GM12891 (cell line): ENCODE data around the gene FNTB.
A peak's percentile ranks its signal among the peaks of the same experiment; 100 is the strongest.

ENCODE experiments used
- DNase-seq: peaks from one replicate; pipeline ENCODE4 v3.0.0; 2011; ENCODE audit warnings: low spot score; ENCODE audit not compliant: insufficient read length
- FAIRE-seq: peaks from 2 replicates; lab custom pipeline; 2011; peaks lifted over from hg19 to GRCh38; lab: Jason Lieb, UNC
- PAX5 ChIP-seq: IDR thresholded peaks from 2 replicates; pipeline ENCODE4 v1.6.1; 2011; ENCODE audit warnings: low read length, moderate library complexity, mild to moderate bottlenecking; ENCODE audit not compliant: insufficient read depth, severe bottlenecking
- POLR2A ChIP-seq: IDR thresholded peaks from 2 replicates; pipeline ENCODE4 v1.6.1; 2011; ENCODE audit warnings: low read depth, low read length, control low read depth
- POLR2AphosphoS5 ChIP-seq: IDR thresholded peaks from 2 replicates; pipeline ENCODE4 v1.6.1; 2011; ENCODE audit warnings: low read depth, low read length, control low read depth
- POU2F2 ChIP-seq: IDR thresholded peaks from 2 replicates; pipeline ENCODE4 v1.6.1; 2011; ENCODE audit warnings: low read depth, mild to moderate bottlenecking, control low read depth, low read length, moderate library complexity
- SPI1 ChIP-seq: IDR thresholded peaks from 2 replicates; pipeline ENCODE4 v1.6.1; 2011; ENCODE audit warnings: low read depth, low read length, control low read depth
- TAF1 ChIP-seq: IDR thresholded peaks from 2 replicates; pipeline ENCODE4 v1.6.1; 2011; ENCODE audit warnings: low read depth, low read length, control low read depth

FNTB gene

GRCh38 chr14:64995291-64995690 is 8.6 kb downstream of the FNTB start:
- TF ChIP-seq POLR2A (no peak), TAF1 (no peak), POLR2AphosphoS5 (no peak), SPI1 (no peak), POU2F2 (no peak), PAX5 (no peak)
- FAIRE-seq (no peak), DNase-seq (no peak)

GRCh38 chr14:64997108-64997794 is 10.6 kb downstream of the FNTB start:
- TF ChIP-seq SPI1 (no peak), POLR2AphosphoS5 (no peak), TAF1 (no peak), PAX5 (no peak), POLR2A (no peak), POU2F2 (no peak)
- peak; percentile 63 for FAIRE-seq
- DNase-seq, result no peak

GRCh38 chr14:64998455-64998931 is 11.8 kb downstream of the FNTB start:
- peak; percentile 55 for FAIRE-seq
- TF ChIP-seq SPI1 (no peak), POU2F2 (no peak), TAF1 (no peak), POLR2A (no peak), PAX5 (no peak), POLR2AphosphoS5 (no peak)
- no peak for DNase-seq

DNA sequence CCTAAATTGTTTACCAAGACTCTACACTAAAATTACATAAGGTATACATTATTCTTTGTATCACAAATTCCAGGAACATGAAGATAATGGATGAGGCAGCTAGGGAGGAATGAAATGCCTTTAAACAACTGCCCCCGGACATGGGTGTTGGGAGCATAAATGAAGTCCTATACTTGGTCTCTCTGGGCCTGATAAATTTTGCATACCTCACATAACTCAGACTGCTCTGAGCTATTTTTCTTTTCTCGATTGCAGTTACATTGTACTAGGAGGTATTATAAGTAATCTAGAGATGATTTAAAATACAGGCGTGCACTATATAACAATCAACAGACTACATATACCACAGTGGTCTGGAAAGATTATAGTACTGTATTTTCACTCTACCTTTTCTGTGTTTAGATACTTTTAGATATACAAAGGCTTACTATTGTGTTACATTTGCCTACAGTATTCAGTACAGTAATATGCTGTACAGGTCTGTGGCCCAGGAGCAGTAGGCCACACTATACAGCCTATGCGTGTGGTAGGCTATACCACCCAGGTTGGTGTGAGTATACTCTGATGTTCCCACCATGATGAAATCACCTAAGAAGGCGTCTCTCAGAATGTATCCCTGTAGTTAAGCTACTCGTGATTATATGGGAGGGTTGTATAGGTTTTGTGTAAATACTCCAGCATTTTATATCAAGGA is 14.3 kb downstream of the FNTB start:
- DNase-seq (no peak), FAIRE-seq (no peak)
- no peak for TF ChIP-seq POLR2A
- TF ChIP-seq POU2F2, result no peak

DNA sequence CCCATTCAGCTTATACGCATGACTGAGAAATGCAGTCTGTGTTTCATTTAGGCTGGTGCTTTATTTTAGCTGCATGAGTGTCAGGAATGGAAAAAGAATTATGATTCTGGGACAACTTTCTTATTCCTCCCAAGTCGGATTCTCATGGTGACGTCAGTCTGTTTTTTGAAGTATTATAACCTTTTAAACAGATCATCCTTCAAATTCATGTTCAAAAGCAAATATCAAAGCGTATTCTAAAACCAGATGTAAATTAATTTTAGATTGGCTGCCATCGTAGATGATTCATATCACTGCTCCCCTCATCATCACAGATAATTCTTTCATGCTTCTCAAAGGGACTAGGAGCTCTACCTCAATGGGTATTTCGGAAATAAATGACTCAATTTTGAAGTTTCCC is 15.0 kb downstream of the FNTB start:
- FAIRE-seq (no peak), DNase-seq (no peak)
- TF ChIP-seq SPI1 (no peak), PAX5 (no peak), TAF1 (no peak), POU2F2 (no peak), POLR2A (no peak), POLR2AphosphoS5 (no peak)

DNA sequence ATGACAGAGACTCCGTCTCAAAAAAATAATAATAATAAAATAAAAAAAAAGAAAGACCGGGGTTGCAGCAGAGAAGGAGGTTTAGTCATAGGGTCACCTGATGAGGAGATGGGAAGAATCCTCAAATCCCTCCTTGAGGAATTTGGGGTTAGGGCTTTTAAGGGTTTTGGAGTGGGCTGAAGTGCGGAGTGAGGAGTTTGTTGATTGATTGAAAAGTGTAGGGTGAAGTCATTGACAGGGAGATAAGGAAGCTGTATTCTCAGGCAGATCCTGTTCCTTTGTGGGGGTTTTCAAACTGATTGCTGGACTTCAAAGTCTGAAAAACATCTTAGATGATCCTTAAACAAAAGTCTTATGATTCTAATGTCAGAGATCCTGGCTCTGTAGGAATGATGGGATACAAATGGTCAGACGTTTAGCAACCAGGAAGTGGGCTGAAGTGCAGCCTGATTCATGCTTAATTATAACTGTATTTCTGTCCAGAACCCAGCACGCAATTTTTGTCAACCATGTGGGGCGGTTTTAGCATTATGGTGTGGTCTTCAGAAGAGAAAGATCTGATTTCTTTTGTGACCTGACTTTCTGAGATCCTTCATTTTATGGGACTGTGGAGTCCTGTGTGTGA is 16.0 kb downstream of the FNTB start:
- DNase-seq, result no peak
- no peak for TF ChIP-seq PAX5
- TF ChIP-seq POLR2AphosphoS5, result no peak
- TF ChIP-seq TAF1, result no peak
- TF ChIP-seq POLR2A, result no peak
- no peak for TF ChIP-seq SPI1
- TF ChIP-seq POU2F2, result no peak
- no peak for FAIRE-seq

- FAIRE-seq (peak; percentile 40), DNase-seq (no peak)
- TF ChIP-seq POLR2AphosphoS5 (no peak), PAX5 (no peak), SPI1 (no peak), POLR2A (no peak), POU2F2 (no peak), TAF1 (no peak)
Measured at GRCh38 chr14:65003394-65003793, 16.7 kb downstream of the FNTB start.

GRCh38 chr14:65006261-65006721 is 19.6 kb downstream of the FNTB start:
- TF ChIP-seq TAF1, result no peak
- TF ChIP-seq POLR2AphosphoS5, result no peak
- TF ChIP-seq POU2F2, result no peak
- no peak for TF ChIP-seq SPI1
- no peak for TF ChIP-seq PAX5
- TF ChIP-seq POLR2A, result no peak
- FAIRE-seq (no peak), DNase-seq (no peak)

DNA sequence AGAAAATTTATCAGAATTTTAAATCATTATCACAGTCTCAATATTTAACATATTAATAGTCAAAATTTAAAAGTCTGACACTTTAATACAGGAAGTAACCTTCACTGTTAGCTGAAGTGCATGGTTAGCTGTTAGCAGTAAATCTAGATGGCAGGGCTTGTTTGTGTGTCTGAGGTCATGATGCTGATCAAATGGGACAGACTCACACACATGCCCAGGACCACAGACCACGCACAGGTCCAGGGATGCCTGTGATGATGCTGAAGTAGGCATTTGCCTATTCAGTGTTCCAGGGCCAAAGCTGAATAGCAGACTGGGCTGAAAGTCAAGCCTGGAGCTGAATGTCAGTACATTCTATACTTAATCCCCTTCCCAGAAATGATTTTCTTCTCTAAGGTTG is 20.5 kb downstream of the FNTB start:
- no peak for TF ChIP-seq TAF1
- TF ChIP-seq POLR2AphosphoS5, result no peak
- no peak for TF ChIP-seq POU2F2
- no peak for TF ChIP-seq SPI1
- no peak for TF ChIP-seq PAX5
- TF ChIP-seq POLR2A, result no peak
- FAIRE-seq, result no peak
- no peak for DNase-seq
